Panc1 (cell line): ENCODE data around the gene MCRIP2. TPM values are rescaled to one million over a fixed set of nuclear protein-coding genes. Genes with fewer than 3 reads are reported as not detected.

Experiments
- ATAC-seq: fragments of 200-7000 bp; cut with Tn5 transposase; 2 replicates; pipeline ENCODE4 v1.9.1; 2020; ENCODE audit warnings: mild to moderate bottlenecking, moderate library complexity
- BruUV-seq: library from RNA; stranded (reverse); fragments of 400-500 nt; replicated peaks from 2 replicates; lab custom pipeline; 2021; lab: Mats Ljungman, UMichigan
- CTCF ChIA-PET: fragments of 300-600 bp; sonication (Branson Sonifier 250); formaldehyde crosslinking; loops from one replicate; lab custom pipeline; 2022; ENCODE audit warnings: antibody characterized with exemption; lab: Charles Lee
- POLR2A ChIA-PET: fragments of 300-600 bp; sonication (Branson Sonifier 250); formaldehyde crosslinking; loops from one replicate; lab custom pipeline; 2022; ENCODE audit warnings: antibody characterized with exemption; lab: Charles Lee
- DNase-seq: peaks from one replicate; pipeline ENCODE4 v3.0.0-alpha.2; 2010; ENCODE audit warnings: low read depth, low spot score
- H3K27ac ChIP-seq: 2 replicates; pipeline ENCODE4 v1.5.1; 2011; ENCODE audit warnings: mild to moderate bottlenecking, low read length, inconsistent platforms
- H3K27me3 ChIP-seq: fragments of 200-500 bp; sonication (Bioruptor generic); 2 replicates; pipeline ENCODE4 v1.6.0; 2014; ENCODE audit warnings: low read length, inconsistent platforms; ENCODE audit not compliant: control insufficient read depth, insufficient read depth
- H3K36me3 ChIP-seq: fragments of 200-500 bp; sonication (Bioruptor generic); 2 replicates; pipeline ENCODE4 v1.5.1; 2014; ENCODE audit warnings: inconsistent platforms, mild to moderate bottlenecking, low read length, moderate library complexity; ENCODE audit not compliant: control insufficient read depth, insufficient read depth
- H3K4me1 ChIP-seq: 2 replicates; pipeline ENCODE4 v1.5.1; 2011; ENCODE audit warnings: inconsistent platforms, mild to moderate bottlenecking, low read length, moderate library complexity; ENCODE audit not compliant: control insufficient read depth, insufficient read depth
- H3K4me3 ChIP-seq, 2 experiments: 2 replicates each; pipeline ENCODE4 v1.5.1; 2011 to 2012; ENCODE audit warnings: low read depth in 2 of 2, low read length in 2 of 2, mild to moderate bottlenecking in 2 of 2, inconsistent platforms in 1 of 2, moderate library complexity in 1 of 2
- H3K9me3 ChIP-seq: fragments of 200-500 bp; sonication (Bioruptor generic); 2 replicates; pipeline ENCODE4 v1.5.1; 2014; ENCODE audit warnings: low read depth, mild to moderate bottlenecking, inconsistent platforms, low read length, moderate library complexity; ENCODE audit not compliant: control insufficient read depth, insufficient read depth
- CTCF ChIP-seq: fragments of 450-650 bp; IDR thresholded peaks from 2 replicates; pipeline ENCODE4 v1.5.1; 2017; ENCODE audit warnings: mild to moderate bottlenecking
- POLR2AphosphoS5 ChIP-seq: IDR thresholded peaks from 2 replicates; pipeline ENCODE4 v1.6.1; 2012; ENCODE audit warnings: mild to moderate bottlenecking, low read depth, low read length, moderate library complexity
- REST ChIP-seq, 2 experiments: IDR thresholded peaks; 2 replicates each; pipeline ENCODE4 v1.6.1; 2011 to 2012; ENCODE audit warnings: low read depth in 2 of 2, control low read depth in 1 of 2, low read length in 1 of 2, mild to moderate bottlenecking in 1 of 2, moderate library complexity in 1 of 2; ENCODE audit not compliant: insufficient read depth in 1 of 2
- SIN3A ChIP-seq: IDR thresholded peaks from 2 replicates; pipeline ENCODE4 v1.6.1; 2012; ENCODE audit warnings: low read depth, mild to moderate bottlenecking, low read length, moderate library complexity, borderline replicate concordance; ENCODE audit not compliant: insufficient read depth
- TCF7L2 ChIP-seq: IDR thresholded peaks from 2 replicates; pipeline ENCODE4 v1.6.1; 2011; ENCODE audit warnings: mild to moderate bottlenecking, low read depth, low read length, inconsistent platforms
- in situ Hi-C: cut with HindIII; loops from 2 replicates; pipeline ENCODE4 v1.10.0; 2016; ENCODE audit warnings: low sequenced_read_pairs, low pct_unique_long_range_greater_than_20kb
- intact Hi-C: fragments of 100-400 bp; cut with micrococcal nuclease; formaldehyde crosslinking; loops from one replicate; pipeline ENCODE4 v1.10.0; 2022; ENCODE audit not compliant: unreplicated experiment
- total RNA-seq: library from RNA; stranded (reverse); gene quantifications from one replicate; pipeline ENCODE4 v1.2.1, GENCODE V29; 2021; ENCODE audit not compliant: unreplicated experiment

Gene MCRIP2
- total RNA-seq, 1 experiment from 2014 or later, result 91.6 TPM

GRCh38 chr16:629833-630248 lies 11.8 kb upstream of the MCRIP2 start:
- intact Hi-C loops, result no loop called here
- H3K9me3 ChIP-seq, result no peaks in the 10 kb centered on the region
- in situ Hi-C loops, result no loop called here
- H3K4me3 ChIP-seq, result no peak overlapping the region
- peak overlapping the region; percentile 34; the same call in 1 of the 2 replicates for H3K27ac ChIP-seq
- TF ChIP-seq TCF7L2, result no peak
- TF ChIP-seq POLR2AphosphoS5, result no peak
- TF ChIP-seq SIN3A, result no peak
- no peak for TF ChIP-seq REST (IDR thresholded peaks at IDR 0.05; ENCODE audit: insufficient read depth in 1 of 2, low read depth in 2 of 2, low read length in 1 of 2)
- TF ChIP-seq CTCF, result no peak
- H3K4me1 ChIP-seq, result peaks cover 50% of the 10 kb centered on the region
- BruUV-seq, result no TSS peak
- POLR2A ChIA-PET, result no interaction called here
- CTCF ChIA-PET, result no interaction called here
- no peaks in the 10 kb centered on the region for H3K36me3 ChIP-seq
- ATAC-seq, result peak; percentile 2; the same call in 1 of the 2 replicates
- no peak for DNase-seq
- H3K27me3 ChIP-seq, result no peaks in the 10 kb centered on the region

GRCh38 chr16:630249-630814 lies 11.3 kb upstream of the MCRIP2 start:
- no TSS peak for BruUV-seq
- ATAC-seq (peak; percentile 2; the same call in 1 of the 2 replicates), DNase-seq (no peak)
- H3K27me3 ChIP-seq, result no peaks in the 10 kb centered on the region
- ChIA-PET POLR2A (no interaction called here), CTCF (no interaction called here)
- no peaks in the 10 kb centered on the region for H3K36me3 ChIP-seq
- H3K4me1 ChIP-seq, result peaks cover 47% of the 10 kb centered on the region
- in situ Hi-C loops (no loop called here), intact Hi-C loops (no loop called here)
- no peaks in the 10 kb centered on the region for H3K9me3 ChIP-seq
- no peak overlapping the region for H3K4me3 ChIP-seq
- TF ChIP-seq SIN3A (no peak), REST (IDR thresholded peaks at IDR 0.05; ENCODE audit: insufficient read depth in 1 of 2, low read depth in 2 of 2, low read length in 1 of 2) (no peak), TCF7L2 (no peak), CTCF (no peak), POLR2AphosphoS5 (no peak)
- peak overlapping the region; percentile 34; the same call in 1 of the 2 replicates for H3K27ac ChIP-seq
